Neutrophil (primary cell): ENCODE measurements around the gene ZBTB16.
A peak's percentile ranks its signal among the peaks of the same experiment; 100 is the strongest.

Experiments used
- H3K27ac ChIP-seq: fragments of 200-600 bp; sonication (generic); 2 replicates; pipeline ENCODE4 v1.5.1; 2016; ENCODE audit warnings: mild to moderate bottlenecking, moderate library complexity
- H3K27me3 ChIP-seq: fragments of 200-600 bp; sonication (generic); 2 replicates; pipeline ENCODE4 v1.6.0; 2016; ENCODE audit warnings: mild to moderate bottlenecking
- H3K36me3 ChIP-seq: fragments of 200-600 bp; sonication (generic); 2 replicates; pipeline ENCODE4 v1.5.1; 2017
- H3K4me1 ChIP-seq, 2 experiments: fragments of 200-600 bp in 1 of 2; sonication (generic) in 1 of 2; 1 replicate in 1 of 2; 2 replicates in 1 of 2; pipeline versions ENCODE4 v1.5.1 to v1.6.1; 2013 to 2016; ENCODE audit warnings: low read depth in 1 of 2, low read length in 1 of 2, mild to moderate bottlenecking in 1 of 2, moderate library complexity in 1 of 2; ENCODE audit not compliant: control insufficient read depth in 1 of 2, insufficient read depth in 1 of 2
- H3K4me3 ChIP-seq, 2 experiments: fragments of 200-600 bp in 1 of 2; sonication (generic) in 1 of 2; 1 replicate in 1 of 2; 2 replicates in 1 of 2; pipeline ENCODE4 v1.5.1; 2013 to 2016; ENCODE audit warnings: low read depth in 1 of 2, low read length in 1 of 2, mild to moderate bottlenecking in 1 of 2, moderate library complexity in 1 of 2
- H3K9me3 ChIP-seq: fragments of 200-600 bp; sonication (generic); 2 replicates; pipeline ENCODE4 v1.5.1; 2016
- CTCF ChIP-seq: fragments of 200-600 bp; sonication (generic); IDR thresholded peaks from 2 replicates; pipeline ENCODE4 v1.5.1; 2016; ENCODE audit warnings: antibody characterized with exemption

The ZBTB16 gene

DNA sequence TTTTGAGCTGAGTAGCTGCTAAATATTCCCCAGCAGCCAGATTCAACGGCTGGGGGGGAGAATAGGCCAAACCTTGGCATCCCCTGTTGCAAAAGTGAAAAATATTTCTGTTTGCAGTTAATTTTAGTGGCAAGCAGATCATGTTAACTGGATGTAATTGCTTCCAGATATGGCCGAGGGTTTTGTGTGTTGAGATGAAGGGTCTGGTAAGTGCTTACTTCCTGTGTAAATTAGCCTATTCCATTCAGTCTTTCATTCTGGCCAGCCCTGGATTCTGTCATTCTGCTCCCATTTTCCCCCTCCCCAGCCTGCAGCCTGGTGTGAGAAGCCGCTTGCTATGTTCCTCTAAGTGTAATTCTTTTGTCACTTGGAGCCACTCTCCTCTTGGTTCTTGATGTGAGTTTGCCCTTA is 17.4 kb downstream of the ZBTB16 start:
- H3K4me1 ChIP-seq = peaks cover 63 to 69% of the 10 kb centered on the region in 2 experiments
- H3K36me3 ChIP-seq = no peaks in the 10 kb centered on the region
- no peak for TF ChIP-seq CTCF
- no peak overlapping the region for H3K27ac ChIP-seq
- peak overlapping the region in 1 of 2 experiments; percentile 27 for H3K4me3 ChIP-seq
- no peaks in the 10 kb centered on the region for H3K27me3 ChIP-seq
- no peaks in the 10 kb centered on the region for H3K9me3 ChIP-seq

GRCh38 chr11:114077482-114078305 is 18.2 kb downstream of the ZBTB16 start:
- no peaks in the 10 kb centered on the region for H3K9me3 ChIP-seq
- H3K4me3 ChIP-seq = peak overlapping the region in 1 of 2 experiments; percentile 27
- H3K36me3 ChIP-seq = no peaks in the 10 kb centered on the region
- H3K4me1 ChIP-seq = peaks cover 71 to 76% of the 10 kb centered on the region in 2 experiments
- H3K27me3 ChIP-seq = no peaks in the 10 kb centered on the region
- H3K27ac ChIP-seq = no peak overlapping the region
- no peak for TF ChIP-seq CTCF

DNA sequence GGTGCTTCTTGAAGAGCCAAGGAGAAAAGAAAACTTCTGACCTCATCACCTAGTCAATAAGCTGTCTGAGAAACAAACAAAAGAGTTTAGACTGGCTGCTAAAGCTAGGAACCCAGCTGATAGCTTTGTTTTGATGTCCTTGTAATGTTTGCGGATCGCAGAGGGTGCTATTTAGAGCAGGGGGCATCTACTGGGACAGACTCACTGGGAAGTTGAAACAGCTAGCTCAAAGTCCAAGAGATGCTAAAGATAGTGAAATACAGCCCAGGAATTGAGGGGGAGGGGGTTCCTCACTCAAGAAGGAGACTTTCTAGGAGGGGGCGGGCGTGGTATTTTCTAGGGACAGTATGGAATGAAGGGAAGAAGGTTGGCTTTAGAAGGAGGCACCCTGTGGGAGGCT is 18.9 kb downstream of the ZBTB16 start:
- H3K27me3 ChIP-seq = no peaks in the 10 kb centered on the region
- no peaks in the 10 kb centered on the region for H3K36me3 ChIP-seq
- H3K4me1 ChIP-seq = peaks cover 73 to 79% of the 10 kb centered on the region in 2 experiments
- H3K27ac ChIP-seq = no peak overlapping the region
- H3K4me3 ChIP-seq = no peak overlapping the region
- no peaks in the 10 kb centered on the region for H3K9me3 ChIP-seq
- TF ChIP-seq CTCF = no peak

DNA sequence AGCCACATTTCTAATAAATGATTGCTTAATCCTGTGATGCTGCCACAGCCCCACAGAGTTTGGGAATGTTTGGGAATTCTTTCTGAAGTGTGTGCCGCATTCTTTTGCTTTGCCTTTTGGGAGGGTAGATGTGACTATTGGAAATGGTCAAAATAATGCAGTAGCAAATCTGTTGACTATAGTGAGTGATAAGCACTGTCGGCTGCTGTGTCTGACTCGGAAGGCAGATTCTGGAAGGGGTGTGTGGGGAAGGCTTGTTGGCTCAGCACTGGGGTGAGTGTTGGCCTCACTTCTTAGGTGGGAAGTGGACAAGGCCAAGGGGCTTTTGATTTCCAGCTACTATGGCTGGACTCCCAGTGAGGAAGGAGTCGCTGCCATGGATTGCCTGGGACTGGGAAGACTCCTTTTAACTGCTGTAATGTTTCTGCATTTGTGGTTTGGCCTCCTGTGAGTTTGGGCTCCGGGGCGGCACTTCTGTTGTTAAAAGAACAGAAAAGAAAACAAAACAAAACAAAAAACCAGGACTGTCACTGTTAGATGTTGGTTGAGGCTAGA is 20.1 kb downstream of the ZBTB16 start:
- Histone ChIP-seq H3K4me1 (peaks cover 70 to 73% of the 10 kb centered on the region in 2 experiments), H3K36me3 (no peaks in the 10 kb centered on the region), H3K27ac (no peak overlapping the region), H3K4me3 (no peak overlapping the region), H3K9me3 (no peaks in the 10 kb centered on the region), H3K27me3 (no peaks in the 10 kb centered on the region)
- TF ChIP-seq CTCF = no peak

DNA sequence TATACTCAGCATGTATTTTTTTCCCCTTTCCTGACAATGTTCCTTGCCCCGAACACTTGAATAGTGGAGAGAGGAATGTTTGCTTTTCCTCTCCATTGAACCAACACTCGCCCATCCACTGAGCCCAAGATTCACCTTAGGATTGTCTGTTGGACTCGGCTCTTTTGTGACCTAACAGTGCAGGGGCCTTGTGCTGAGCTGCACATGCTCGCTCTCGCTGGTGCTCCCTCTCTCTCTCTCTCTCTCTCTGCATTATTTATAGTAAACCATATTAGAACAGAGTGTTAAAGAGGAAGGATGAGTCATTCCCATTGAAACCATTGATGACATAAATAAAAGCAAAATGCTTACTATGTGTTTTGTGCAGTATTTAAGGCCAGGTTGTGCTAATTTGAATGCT is 20.7 kb downstream of the ZBTB16 start:
- Histone ChIP-seq H3K4me3 (no peak overlapping the region), H3K4me1 (peaks cover 64 to 67% of the 10 kb centered on the region in 2 experiments), H3K27me3 (no peaks in the 10 kb centered on the region), H3K36me3 (no peaks in the 10 kb centered on the region), H3K9me3 (no peaks in the 10 kb centered on the region), H3K27ac (no peak overlapping the region)
- no peak for TF ChIP-seq CTCF
